Mammary epithelial cell (primary cell): ENCODE measurements around the gene EIF2AK3.

Experiments
- CTCF ChIP-seq, 2 donors: IDR thresholded peaks in 1 of 2; conservative IDR thresholded peaks in 1 of 2; 2 replicates each; pipeline ENCODE4 v1.5.1; 2011 to 2012; ENCODE audit warnings: inconsistent platforms in 2 of 2, low read length in 2 of 2, mild to moderate bottlenecking in 2 of 2, control low read depth in 1 of 2, low read depth in 1 of 2; ENCODE audit not compliant: insufficient read depth in 1 of 2; ENCODE audit errors: extremely low read depth in 1 of 2
- EZH2 ChIP-seq: IDR thresholded peaks from 2 replicates; pipeline ENCODE4 v1.6.1; 2012; ENCODE audit warnings: low read length, inconsistent platforms, borderline replicate concordance

DNA sequence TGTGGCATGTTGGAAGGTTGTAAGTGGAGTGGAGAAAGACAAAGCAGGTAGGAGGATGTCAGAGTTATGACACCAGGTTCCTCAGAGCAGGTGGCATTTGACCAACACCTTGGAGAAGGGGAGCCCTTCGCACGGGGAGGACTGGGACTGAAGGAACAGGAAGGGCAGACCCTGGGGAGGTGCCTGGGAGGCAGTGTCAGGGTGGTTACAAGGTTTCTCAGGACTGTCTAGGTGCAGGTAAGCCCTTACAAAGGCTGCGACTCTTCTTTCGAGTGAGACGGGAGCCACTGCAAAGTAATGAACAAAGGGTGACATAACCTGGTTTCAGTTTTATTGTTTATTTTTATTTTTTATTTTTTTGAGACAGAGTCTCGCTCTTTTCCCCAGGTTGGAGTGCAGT, 84.6 kb downstream of the EIF2AK3 start:
- TF ChIP-seq CTCF (conservative IDR thresholded peaks at IDR 0.05 in 1 of 2, IDR thresholded peaks at IDR 0.05 in 1 of 2; ENCODE audit: extremely low read depth in 1 of 2, insufficient read depth in 1 of 2, low read depth in 1 of 2, low read length in 2 of 2) (no peak), EZH2 (no peak)
